ENCODE results near the gene DDO.

Gene DDO

GRCh38 chr6:110421749-110422443 is 6.5 kb upstream of the DDO start:
- no peak for DNase-seq (ENCODE audit: low read depth)
- no peak overlapping the region for H3K4me3 ChIP-seq (ENCODE audit: low read length)
- no peak for TF ChIP-seq CTCF (conservative IDR thresholded peaks at IDR 0.05; ENCODE audit: low read length)

GRCh38 chr6:110419028-110419739 is 3.8 kb upstream of the DDO start:
- DNase-seq (ENCODE audit: low read depth), result no peak
- TF ChIP-seq CTCF (conservative IDR thresholded peaks at IDR 0.05; ENCODE audit: low read length), result no peak
- H3K4me3 ChIP-seq (ENCODE audit: low read length), result no peak overlapping the region

GRCh38 chr6:110418594-110418993 is 3.2 kb upstream of the DDO start:
- H3K4me3 ChIP-seq (ENCODE audit: low read length), result no peak overlapping the region
- TF ChIP-seq CTCF (conservative IDR thresholded peaks at IDR 0.05; ENCODE audit: low read length), result no peak

GRCh38 chr6:110414669-110415068 is 706 bp downstream of the DDO start:
- no peak overlapping the region for H3K4me3 ChIP-seq (ENCODE audit: low read length)
- no peak for DNase-seq (ENCODE audit: low read depth)
- TF ChIP-seq CTCF (conservative IDR thresholded peaks at IDR 0.05; ENCODE audit: low read length), result no peak

More at GRCh38 chr6:110418594-110418993, 3.2 kb upstream of the DDO start:
- DNase-seq (ENCODE audit: low read depth), result no peak

GRCh38 chr6:110412360-110412759 is 3.0 kb downstream of the DDO start:
- no peak overlapping the region for H3K4me3 ChIP-seq (ENCODE audit: low read length)
- no peak for TF ChIP-seq CTCF (conservative IDR thresholded peaks at IDR 0.05; ENCODE audit: low read length)
- no peak for DNase-seq (ENCODE audit: low read depth)

- no peak for TF ChIP-seq CTCF (conservative IDR thresholded peaks at IDR 0.05; ENCODE audit: low read length)
- no peak overlapping the region for H3K4me3 ChIP-seq (ENCODE audit: low read length)
- no peak for DNase-seq (ENCODE audit: low read depth)
These were observed 4.9 kb downstream of the DDO start for GRCh38 chr6:110410511-110410910.

GRCh38 chr6:110409794-110410193 is 5.6 kb downstream of the DDO start:
- H3K4me3 ChIP-seq (ENCODE audit: low read length), result no peak overlapping the region
- DNase-seq (ENCODE audit: low read depth), result no peak
- TF ChIP-seq CTCF (conservative IDR thresholded peaks at IDR 0.05; ENCODE audit: low read length), result no peak
